K562 (cell line): Measurements from ENCODE around the gene CD151. TPM values are rescaled to one million over a fixed set of nuclear protein-coding genes. Genes with fewer than 3 reads are reported as not detected.

Source experiments
- ATAC-seq: fragments of 200-7000 bp; cut with Tn5 transposase; 3 replicates; pipeline ENCODE4 v1.9.1; 2020; ENCODE audit warnings: moderate library complexity
- BruUV-seq: library from RNA; stranded (reverse); fragments of 400-500 nt; replicated peaks from 2 replicates; lab custom pipeline; 2021; lab: Mats Ljungman, UMichigan
- CTCF ChIA-PET: fragments of 300-600 bp; formaldehyde crosslinking; extraction: SDS; loops from one replicate; lab custom pipeline; 2021; ENCODE audit warnings: low intra/inter-chr PET ratio; lab: Yijun Ruan, JAX
- POLR2A ChIA-PET: fragments of 300-600, 350-650 bp; sonication (Branson Sonifier 250); formaldehyde crosslinking; extraction: SDS; loops from one replicate; lab custom pipeline; 2021; ENCODE audit warnings: antibody characterized with exemption, inconsistent platforms; lab: Yijun Ruan, JAX
- DNase-seq, 4 experiments: peaks; one replicate each; pipeline versions ENCODE4 v3.0.0 to v3.0.0-alpha.2; 2011 to 2018; ENCODE audit warnings: low spot score in 3 of 4, mixed read lengths in 3 of 4; ENCODE audit errors: extremely low read depth in 1 of 4
- FAIRE-seq: peaks from 2 replicates; lab custom pipeline; 2011; peaks lifted over from hg19 to GRCh38; lab: Jason Lieb, UNC
- H2AFZ ChIP-seq: 2 replicates; pipeline ENCODE4 v1.6.0; 2011; ENCODE audit warnings: low read depth, low read length, control low read depth, inconsistent platforms
- H3K27ac ChIP-seq: fragments of 200-600 bp; 3 replicates; pipeline ENCODE4 v1.8.0; 2011; ENCODE audit warnings: low read depth, mild to moderate bottlenecking, control low read depth, inconsistent platforms, low read length, moderate library complexity, mixed read lengths; ENCODE audit errors: extremely low read depth
- H3K27me3 ChIP-seq, 2 experiments: fragments of 300-600 bp in 1 of 2; 2 replicates in 1 of 2; 3 replicates in 1 of 2; pipeline versions ENCODE4 v1.6.0 to v1.8.0; 2011; ENCODE audit warnings: inconsistent platforms in 2 of 2, low read length in 2 of 2, mild to moderate bottlenecking in 1 of 2, mixed read lengths in 1 of 2, moderate library complexity in 1 of 2; ENCODE audit not compliant: control insufficient read depth in 2 of 2, insufficient read depth in 2 of 2
- H3K36me3 ChIP-seq: fragments of 300-600 bp; 3 replicates; pipeline ENCODE4 v1.8.0; 2011; ENCODE audit warnings: mild to moderate bottlenecking, low read length, inconsistent platforms; ENCODE audit not compliant: control insufficient read depth, insufficient read depth
- H3K4me1 ChIP-seq, 2 experiments: fragments of 200-600 bp in 1 of 2; replicated peaks in 1 of 2; 2 replicates in 1 of 2; 3 replicates in 1 of 2; pipeline versions ENCODE4 v1.5.1 to v1.8.0; 2011; ENCODE audit warnings: inconsistent platforms in 2 of 2, low read length in 2 of 2, mild to moderate bottlenecking in 1 of 2, mixed read lengths in 1 of 2, moderate library complexity in 1 of 2; ENCODE audit not compliant: control insufficient read depth in 2 of 2, insufficient read depth in 2 of 2
- H3K4me2 ChIP-seq: 2 replicates; pipeline ENCODE4 v1.6.1; 2011; ENCODE audit warnings: low read length, control low read depth, inconsistent platforms, mixed read lengths; ENCODE audit not compliant: insufficient read depth
- H3K4me3 ChIP-seq: fragments of 200-600 bp; sonication (generic), shearing (Covaris generic); 2 replicates; pipeline ENCODE4 v1.5.1; 2016; ENCODE audit warnings: control low read depth, inconsistent platforms
- H3K79me2 ChIP-seq: fragments of 200-600 bp; 3 replicates; pipeline ENCODE4 v1.8.0; 2011; ENCODE audit warnings: low read length, inconsistent platforms; ENCODE audit not compliant: control insufficient read depth, insufficient read depth
- H3K9ac ChIP-seq, 2 experiments: 2 replicates each; pipeline versions ENCODE4 v1.6.0 to v1.6.1; 2011; ENCODE audit warnings: low read depth in 2 of 2, low read length in 2 of 2, control low read depth in 1 of 2, inconsistent platforms in 1 of 2, mild to moderate bottlenecking in 1 of 2, mixed read lengths in 1 of 2; ENCODE audit not compliant: insufficient read depth in 1 of 2
- H3K9me1 ChIP-seq: one replicate; pipeline ENCODE4 v1.6.0; 2011; ENCODE audit warnings: inconsistent platforms, mild to moderate bottlenecking, low read length, moderate library complexity; ENCODE audit not compliant: control insufficient read depth, insufficient read depth
- H3K9me3 ChIP-seq: replicated peaks from 2 replicates; pipeline ENCODE4 v1.5.1; 2011; ENCODE audit warnings: low read depth, low read length, inconsistent platforms; ENCODE audit not compliant: control insufficient read depth, insufficient read depth
- H4K20me1 ChIP-seq: replicated peaks from 2 replicates; pipeline ENCODE4 v1.6.1; 2011; ENCODE audit warnings: low read length, inconsistent platforms, mixed read lengths; ENCODE audit not compliant: control insufficient read depth, insufficient read depth
- CEBPG ChIP-seq, 3 experiments: fragments of 200-800 bp in 1 of 3; sonication (Bioruptor generic) in 1 of 3; sonication (generic) in 1 of 3; formaldehyde crosslinking in 1 of 3; IDR thresholded peaks in 2 of 3; conservative IDR thresholded peaks in 1 of 3; 2 replicates each; pipeline versions ENCODE4 v1.6.1 to v1.8.0; 2016 to 2022; ENCODE audit warnings: missing compliant biosample characterization in 2 of 3, missing genetic modification characterization in 2 of 3, mild to moderate bottlenecking in 1 of 3, missing genetic modification reagents in 1 of 3
- DPF2 ChIP-seq: fragments of 450-650 bp; IDR thresholded peaks from 2 replicates; pipeline ENCODE4 v1.6.1; 2016
- ERF ChIP-seq: fragments of 450-650 bp; formaldehyde crosslinking; IDR thresholded peaks from 2 replicates; pipeline ENCODE4 v1.4.0; 2020; ENCODE audit warnings: mild to moderate bottlenecking, mixed read lengths
- GATAD2A ChIP-seq: fragments of 450-650 bp; IDR thresholded peaks from 2 replicates; pipeline ENCODE4 v1.6.1; 2017
- KDM2B ChIP-seq: fragments of 250-450 bp; sonication (Bioruptor Pico); IDR thresholded peaks from 2 replicates; pipeline ENCODE4 v1.8.0; 2021; ENCODE audit warnings: mild to moderate bottlenecking, moderate library complexity
- POLR2H ChIP-seq: IDR thresholded peaks from 2 replicates; pipeline ENCODE4 v1.6.1; 2016; ENCODE audit warnings: missing genetic modification characterization, low read depth, mild to moderate bottlenecking, control low read depth, missing compliant biosample characterization, moderate library complexity
- TCF7L2 ChIP-seq: fragments of 150-350 bp; IDR thresholded peaks from 2 replicates; pipeline ENCODE4 v1.6.1; 2016; ENCODE audit warnings: low read depth, mild to moderate bottlenecking, low read length, moderate library complexity
- TEAD4 ChIP-seq, 2 experiments: sonication (generic) in 1 of 2; formaldehyde crosslinking in 1 of 2; IDR thresholded peaks; 2 replicates each; pipeline versions ENCODE4 v1.6.1 to v1.8.0; 2012 to 2022; ENCODE audit warnings: borderline replicate concordance in 1 of 2, inconsistent platforms in 1 of 2, low read length in 1 of 2, mild to moderate bottlenecking in 1 of 2, missing genetic modification reagents in 1 of 2
- XRCC4 ChIP-seq: IDR thresholded peaks from one replicate; pipeline ENCODE4 v1.6.1; 2011; ENCODE audit not compliant: insufficient read depth, insufficient read length; ENCODE audit errors: extremely low read depth
- ZC3H4 ChIP-seq: sonication (generic); formaldehyde crosslinking; IDR thresholded peaks from 2 replicates; pipeline ENCODE4 v1.9.0; 2021; ENCODE audit warnings: missing genetic modification reagents, borderline replicate concordance
- WGBS: fragments of 100-300 bp; shearing (Covaris generic); methylation state at CpG from one replicate; pipeline ENCODE4 v1.1.6; 2016; ENCODE audit warnings: low coverage, mixed read lengths; ENCODE audit not compliant: insufficient coverage; ENCODE audit errors: missing lambda C conversion rate; 5-methylcytosine and 5-hydroxymethylcytosine counted together
- in situ Hi-C: fragments of 300-500 bp; cut with MboI; formaldehyde crosslinking; loops from 4 replicates; pipeline ENCODE4 v1.15.0; 2018; ENCODE audit warnings: inconsistent platforms, mixed read lengths
- intact Hi-C: fragments of 100-400 bp; cut with micrococcal nuclease; formaldehyde crosslinking; loops from 2 replicates; pipeline ENCODE4 v1.14.2; 2022
- polyA plus RNA-seq, 8 experiments: library from polyadenylated mRNA; depleted of rRNA in 4 of 8; stranded (reverse) in 5 of 8; unstranded in 3 of 8; fragments of >200 nt; fragmentation: Nextera tagmentation in 2 of 8; fragmentation: Illumina TruSeq in 1 of 8; extraction: Ambion mirVana in 2 of 8; extraction: Trizol in 1 of 8; gene quantifications; 2 replicates each; pipeline versions ENCODE4 v1.2.1 to v1.2.3, GENCODE V29; 2011 to 2014; ENCODE audit warnings: inconsistent platforms in 1 of 8, missing spikeins in 1 of 8
- total RNA-seq, 7 experiments: library from RNA; depleted of rRNA in 6 of 7; stranded (reverse); fragments of >200 nt in 6 of 7; fragmentation: Illumina TruSeq in 2 of 7; extraction: Trizol in 2 of 7; gene quantifications; 2 replicates each; pipeline versions ENCODE4 v1.2.1 to v1.2.3, GENCODE V29; 2011 to 2021; ENCODE audit warnings: low replicate concordance in 1 of 7
- TF ChIP-seq, protein P1 (sequence below): sonication (generic); formaldehyde crosslinking; IDR thresholded peaks from 2 replicates; pipeline ENCODE4 v1.9.0; 2022; ENCODE audit warnings: mild to moderate bottlenecking, missing genetic modification reagents

Gene CD151
- total and polyA plus RNA-seq, 9 of the 15 experiments (the other 6 are each of a cell fraction or from before 2014, with no cell fraction given) = 2.3 to 187 (median 140) TPM

DNA sequence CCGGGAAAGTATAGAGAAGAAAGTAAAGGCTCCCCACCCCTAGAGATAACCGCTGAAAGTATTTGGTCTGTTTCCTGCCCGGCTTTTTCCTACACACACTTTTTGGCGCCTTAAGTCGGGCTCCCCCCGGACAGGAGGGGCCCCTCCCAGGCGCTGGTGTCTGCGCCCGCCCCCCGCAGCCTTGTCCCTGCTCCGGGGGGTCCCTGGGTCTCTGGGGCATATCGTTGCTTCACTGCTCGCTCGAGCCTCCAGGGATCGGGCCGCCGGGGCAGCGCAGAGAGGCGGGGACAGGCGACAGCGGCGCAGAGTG is 6.0 kb upstream of the CD151 start:
- H3K9me3 ChIP-seq = no peaks in the 10 kb centered on the region
- peaks cover 5% of the 10 kb centered on the region for H3K9me1 ChIP-seq
- peak overlapping the region; percentile 80 for H3K4me2 ChIP-seq
- ATAC-seq (peak; percentile 60), FAIRE-seq (no peak), DNase-seq (peak in 2 of 4 experiments; percentile 46 to 57)
- CTCF ChIA-PET = no interaction called here
- H3K4me3 ChIP-seq = peak overlapping the region; percentile 52
- 1% methylated on average over 19 of the region's 22 CpGs for WGBS
- peaks cover 35% of the 10 kb centered on the region; the same call in 1 of the 3 replicates for H3K36me3 ChIP-seq
- TF ChIP-seq POLR2H (tag) (0 out of 2 replicates have a peak, but pooled peaks have one; percentile 5), TCF7L2 (no peak), ZC3H4 (CRISPR knock-in tag) (no peak), KDM2B (CRISPR knock-in tag) (0 out of 2 replicates have a peak, but pooled peaks have one; percentile 34), TEAD4 (IDR thresholded peaks at IDR 0.05; ENCODE audit: low read length) (no peak), TEAD4 (CRISPR knock-in tag; IDR thresholded peaks at IDR 0.05; ENCODE audit: borderline replicate concordance) (no peak), ERF (no peak), DPF2 (0 out of 2 replicates have a peak, but pooled peaks have one; percentile 2), GATAD2A (no peak), XRCC4 (no peak), CEBPG (CRISPR knock-in tag; IDR thresholded peaks at IDR 0.05) (peak; percentile 50; the same call in 1 of the 2 replicates), CEBPG (tag; conservative IDR thresholded peaks at IDR 0.05 in 1 of 2, IDR thresholded peaks at IDR 0.05 in 1 of 2) (peak in 1 of 2 experiments; percentile 45; a peak in 2 of 4 replicates)
- TF ChIP-seq, protein P1, sequence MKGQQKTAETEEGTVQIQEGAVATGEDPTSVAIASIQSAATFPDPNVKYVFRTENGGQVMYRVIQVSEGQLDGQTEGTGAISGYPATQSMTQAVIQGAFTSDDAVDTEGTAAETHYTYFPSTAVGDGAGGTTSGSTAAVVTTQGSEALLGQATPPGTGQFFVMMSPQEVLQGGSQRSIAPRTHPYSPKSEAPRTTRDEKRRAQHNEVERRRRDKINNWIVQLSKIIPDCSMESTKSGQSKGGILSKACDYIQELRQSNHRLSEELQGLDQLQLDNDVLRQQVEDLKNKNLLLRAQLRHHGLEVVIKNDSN (CRISPR knock-in tag) = no peak
- BruUV-seq = no TSS peak
- H3K9ac ChIP-seq = peak overlapping the region; percentile 75 to 94
- peak overlapping the region; percentile 95 for H2AFZ ChIP-seq
- peaks cover 5% of the 10 kb centered on the region; the same call in 2 of the 3 replicates for H3K79me2 ChIP-seq
- H4K20me1 ChIP-seq = no peaks in the 10 kb centered on the region
- peak overlapping the region; percentile 85 for H3K27ac ChIP-seq
- in situ Hi-C loops (no loop called here), intact Hi-C loops (no loop called here)
- POLR2A ChIA-PET = interaction anchor here (0.6 to 0.9 kb wide), 2 partner anchors 14 to 738 kb away, joined by 3 read pairs; no protein-coding TSS in a partner anchor
- no peaks in the 10 kb centered on the region for H3K27me3 ChIP-seq
- peaks cover 24 to 93% of the 10 kb centered on the region in 2 experiments for H3K4me1 ChIP-seq
